Measurements from ENCODE around the gene NUCB1. TPM values are rescaled to one million over a fixed set of nuclear protein-coding genes. Genes with fewer than 3 reads are reported as not detected.

NUCB1 gene
- total RNA-seq, 2 experiments from 2014 or later: 73.7 to 77.0 TPM

DNA sequence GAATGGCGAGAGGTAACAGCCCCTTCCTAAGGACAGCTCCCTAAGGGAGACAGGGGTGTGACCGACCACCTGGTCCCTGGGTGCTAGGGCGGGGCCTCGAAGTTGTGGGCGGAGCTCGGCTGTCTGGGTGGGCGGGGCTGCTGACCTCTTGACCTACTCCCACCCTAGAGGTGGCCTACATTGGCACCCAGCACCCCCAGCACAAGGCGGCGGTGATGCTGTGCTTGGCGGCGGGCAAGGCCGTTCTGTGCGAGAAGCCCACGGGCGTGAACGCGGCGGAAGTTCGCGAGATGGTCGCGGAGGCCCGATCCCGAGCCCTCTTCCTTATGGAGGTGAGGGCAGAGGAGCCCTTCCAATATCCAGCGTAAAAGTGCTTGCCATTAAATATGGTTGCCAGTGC is 35.8 kb downstream of the NUCB1 start:
- Histone ChIP-seq H3K4me1 (ENCODE audit: insufficient read depth, low read length) (peaks cover 14% of the 10 kb centered on the region), H3K27me3 (ENCODE audit: control insufficient read depth in 1 of 2, insufficient read depth in 2 of 2, low read length in 2 of 2) (no peaks in the 10 kb centered on the region), H3K36me3 (ENCODE audit: insufficient read depth, low read length) (no peaks in the 10 kb centered on the region), H3K9me3 (ENCODE audit: control insufficient read depth in 1 of 2, insufficient read depth in 1 of 2, low read length in 2 of 2) (peaks cover 0 to 6% of the 10 kb centered on the region in 2 experiments), H3K27ac (ENCODE audit: low read depth in 1 of 2, low read length in 2 of 2) (no peak overlapping the region), H3K4me3 (ENCODE audit: low read length) (no peak overlapping the region)
- POLR2A ChIA-PET: interaction anchor here (0.7 kb wide), 1 partner anchor 60 kb away, joined by 4 read pairs; no protein-coding TSS in a partner anchor
- CTCF ChIA-PET: interaction anchor here (0.6 to 0.7 kb wide), 2 partner anchors 82 to 93 kb away, joined by 3 read pairs; no protein-coding TSS in a partner anchor
- intact Hi-C loops (cut with DNase I, micrococcal nuclease): no loop called here
- no peaks in the 10 kb centered on the region for H3K9me3 Mint-ChIP-seq
- no peak overlapping the region for H3K4me3 Mint-ChIP-seq
- no peak for ATAC-seq (ENCODE audit: poor library complexity)
- H3K4me1 Mint-ChIP-seq (ENCODE audit: low read depth): peaks cover 20% of the 10 kb centered on the region
- no peak for TF ChIP-seq CTCF (IDR thresholded peaks at IDR 0.05)
- DNase-seq: no peak
- H3K27ac Mint-ChIP-seq: no peak overlapping the region
- peaks cover 5% of the 10 kb centered on the region for H3K36me3 Mint-ChIP-seq (ENCODE audit: low read depth)
- H3K27me3 Mint-ChIP-seq: no peaks in the 10 kb centered on the region

GRCh38 chr19:48938256-48938655 is 38.1 kb downstream of the NUCB1 start:
- H3K36me3 Mint-ChIP-seq (ENCODE audit: low read depth): peaks cover 12% of the 10 kb centered on the region
- intact Hi-C loops (cut with DNase I, micrococcal nuclease): no loop called here
- ChIA-PET CTCF (no interaction called here), POLR2A (no interaction called here)
- peaks cover 14% of the 10 kb centered on the region for H3K4me1 Mint-ChIP-seq (ENCODE audit: low read depth)
- no peak overlapping the region for H3K27ac Mint-ChIP-seq
- Histone ChIP-seq H3K4me3 (ENCODE audit: low read length) (no peak overlapping the region), H3K4me1 (ENCODE audit: insufficient read depth, low read length) (peaks cover 8% of the 10 kb centered on the region), H3K9me3 (ENCODE audit: control insufficient read depth in 1 of 2, insufficient read depth in 1 of 2, low read length in 2 of 2) (peaks cover 0 to 8% of the 10 kb centered on the region in 2 experiments), H3K36me3 (ENCODE audit: insufficient read depth, low read length) (no peaks in the 10 kb centered on the region), H3K27ac (ENCODE audit: low read depth in 1 of 2, low read length in 2 of 2) (no peak overlapping the region), H3K27me3 (ENCODE audit: control insufficient read depth in 1 of 2, insufficient read depth in 2 of 2, low read length in 2 of 2) (no peaks in the 10 kb centered on the region)
- DNase-seq (no peak), ATAC-seq (ENCODE audit: poor library complexity) (no peak)
- H3K4me3 Mint-ChIP-seq: no peak overlapping the region
- no peak for TF ChIP-seq CTCF (IDR thresholded peaks at IDR 0.05)
- H3K9me3 Mint-ChIP-seq: no peaks in the 10 kb centered on the region
- no peaks in the 10 kb centered on the region for H3K27me3 Mint-ChIP-seq

- DNase-seq (no peak), ATAC-seq (ENCODE audit: poor library complexity) (no peak)
- H3K9me3 ChIP-seq (ENCODE audit: control insufficient read depth in 1 of 2, insufficient read depth in 1 of 2, low read length in 2 of 2): peaks cover 0 to 8% of the 10 kb centered on the region in 2 experiments
- no peaks in the 10 kb centered on the region for H3K9me3 Mint-ChIP-seq
- H3K4me3 Mint-ChIP-seq: no peak overlapping the region
- H3K4me3 ChIP-seq (ENCODE audit: low read length): no peak overlapping the region
- no peaks in the 10 kb centered on the region for H3K36me3 ChIP-seq (ENCODE audit: insufficient read depth, low read length)
- no peaks in the 10 kb centered on the region for H3K4me1 Mint-ChIP-seq (ENCODE audit: low read depth)
- TF ChIP-seq CTCF (IDR thresholded peaks at IDR 0.05): no peak
- CTCF ChIA-PET: interaction anchor here (0.9 kb wide), 1 partner anchor 30 kb away, joined by 3 read pairs; no protein-coding TSS in a partner anchor
- H3K36me3 Mint-ChIP-seq (ENCODE audit: low read depth): peaks cover 12% of the 10 kb centered on the region
- POLR2A ChIA-PET: no interaction called here
- intact Hi-C loops (cut with DNase I, micrococcal nuclease): no loop called here
- H3K27me3 Mint-ChIP-seq: no peaks in the 10 kb centered on the region
- no peak overlapping the region for H3K27ac Mint-ChIP-seq
- H3K27ac ChIP-seq (ENCODE audit: low read depth in 1 of 2, low read length in 2 of 2): no peak overlapping the region
- H3K4me1 ChIP-seq (ENCODE audit: insufficient read depth, low read length): no peaks in the 10 kb centered on the region
- H3K27me3 ChIP-seq (ENCODE audit: control insufficient read depth in 1 of 2, insufficient read depth in 2 of 2, low read length in 2 of 2): no peaks in the 10 kb centered on the region
These were observed 40.8 kb downstream of the NUCB1 start for GRCh38 chr19:48940902-48941301.

All from CD4-positive, alpha-beta T cell (primary cell).